Activated CD4-positive, alpha-beta memory T cell treated with anti-CD3 and anti-CD28 coated beads for 36 hours (primary cell): Measurements from ENCODE around the gene ATP6V0A4. TPM values are rescaled to one million over a fixed set of nuclear protein-coding genes. Genes with fewer than 3 reads are reported as not detected.
"Not testable (repeated sequence)": the region's sequence is repeated elsewhere in the genome, so short reads cannot be mapped to it uniquely, and the experiment has no call there.

ENCODE experiments used
- CTCF ChIA-PET: fragments of 350-600 bp; sonication (Branson Sonifier 250); formaldehyde crosslinking; loops from one replicate; lab custom pipeline; 2021; ENCODE audit warnings: antibody characterized with exemption, inconsistent platforms; lab: Charles Lee
- POLR2A ChIA-PET: fragments of 350-600 bp; sonication (Branson Sonifier 250); formaldehyde crosslinking; loops from one replicate; lab custom pipeline; 2021; ENCODE audit warnings: antibody characterized with exemption; lab: Charles Lee
- DNase-seq: peaks from one replicate; pipeline ENCODE4 v3.0.0-alpha.2; 2020
- H3K27ac Mint-ChIP-seq: one replicate; pipeline ENCODE4 v1.8.0; 2021; ENCODE audit warnings: mixed read lengths
- H3K27me3 Mint-ChIP-seq: one replicate; pipeline ENCODE4 v1.8.0; 2021; ENCODE audit warnings: mixed read lengths
- H3K36me3 Mint-ChIP-seq: one replicate; pipeline ENCODE4 v1.8.0; 2021; ENCODE audit warnings: mixed read lengths
- H3K4me1 Mint-ChIP-seq: one replicate; pipeline ENCODE4 v1.8.0; 2021; ENCODE audit warnings: low read depth, mixed read lengths
- H3K4me3 Mint-ChIP-seq: one replicate; pipeline ENCODE4 v1.8.0; 2021; ENCODE audit warnings: mild to moderate bottlenecking, mixed read lengths
- H3K9me3 Mint-ChIP-seq: one replicate; pipeline ENCODE4 v1.8.0; 2021; ENCODE audit warnings: mixed read lengths
- intact Hi-C: fragments of 100-400 bp; cut with micrococcal nuclease; formaldehyde crosslinking; loops from one replicate; pipeline ENCODE4 v1.15.1; 2023
- total RNA-seq, 2 experiments: library from RNA; stranded (reverse); gene quantifications; one replicate each; pipeline ENCODE4 v1.2.3, GENCODE V29; 2021

ATP6V0A4 gene
- total RNA-seq, 2 experiments from 2014 or later = 1.7 TPM

DNA sequence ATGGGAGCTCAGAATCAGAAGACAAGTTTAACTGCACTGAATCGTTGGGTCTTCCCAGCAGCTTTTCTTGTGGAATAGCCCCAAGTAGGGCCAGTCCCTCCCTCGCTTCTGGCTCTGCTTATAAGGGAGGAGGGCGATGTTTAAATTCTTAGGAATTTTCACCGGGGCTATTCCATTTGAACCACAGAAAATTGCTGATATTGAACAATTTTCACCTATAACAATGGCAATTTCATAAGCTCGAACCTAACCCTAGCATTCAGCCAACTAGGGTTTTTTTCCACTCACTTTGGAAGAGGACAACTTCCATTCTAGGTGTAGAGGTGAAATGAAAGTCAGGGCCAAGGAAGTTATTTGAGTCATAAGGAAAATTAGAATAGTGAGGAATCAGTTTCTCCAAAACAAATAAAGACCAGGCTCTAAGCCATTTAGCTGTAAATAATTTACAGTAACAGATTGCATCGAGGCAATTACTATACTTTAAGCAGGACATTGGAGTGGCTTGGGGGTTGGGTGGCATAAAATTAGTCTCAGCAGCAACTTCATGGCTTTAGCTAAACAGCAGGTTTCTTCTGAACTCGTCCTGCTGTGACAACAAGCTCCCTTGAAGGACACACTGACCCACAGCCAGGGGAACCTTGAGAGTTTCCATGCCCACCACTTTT lies 1.5 kb upstream of the ATP6V0A4 start:
- POLR2A ChIA-PET = no interaction called here
- DNase-seq = no peak
- Mint-ChIP-seq H3K27me3 (peaks cover 4% of the 10 kb centered on the region), H3K9me3 (no peaks in the 10 kb centered on the region), H3K27ac (no peak overlapping the region), H3K4me3 (no peak overlapping the region), H3K36me3 (no peaks in the 10 kb centered on the region), H3K4me1 (peaks cover 4% of the 10 kb centered on the region)
- intact Hi-C loops = no loop called here
- CTCF ChIA-PET = no interaction called here

DNA sequence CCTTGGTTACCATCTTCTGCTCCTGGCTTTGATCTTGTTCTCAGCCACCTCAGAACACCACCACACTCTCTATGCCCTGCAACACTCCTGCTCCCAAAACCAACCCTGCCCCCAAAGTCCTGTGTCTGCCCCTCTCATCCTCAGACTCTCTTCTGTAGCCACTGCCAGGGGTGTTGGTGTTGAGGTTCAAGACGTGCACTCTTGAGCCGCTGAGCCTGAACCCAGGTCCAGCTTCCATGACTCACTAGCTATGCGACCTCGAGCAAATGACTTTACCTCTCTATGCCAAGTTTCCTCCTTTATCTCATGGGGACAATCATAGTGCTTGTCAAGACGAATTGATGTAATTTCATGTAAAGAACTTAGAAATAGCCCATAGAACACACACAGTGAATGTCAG lies 840 bp upstream of the ATP6V0A4 start:
- no peak for DNase-seq
- H3K4me1 Mint-ChIP-seq = peaks cover 4% of the 10 kb centered on the region
- ChIA-PET CTCF (no interaction called here), POLR2A (no interaction called here)
- no peak overlapping the region for H3K27ac Mint-ChIP-seq
- no peaks in the 10 kb centered on the region for H3K9me3 Mint-ChIP-seq
- no peak overlapping the region for H3K4me3 Mint-ChIP-seq
- peaks cover 4% of the 10 kb centered on the region for H3K27me3 Mint-ChIP-seq
- intact Hi-C loops = no loop called here
- no peaks in the 10 kb centered on the region for H3K36me3 Mint-ChIP-seq

DNA sequence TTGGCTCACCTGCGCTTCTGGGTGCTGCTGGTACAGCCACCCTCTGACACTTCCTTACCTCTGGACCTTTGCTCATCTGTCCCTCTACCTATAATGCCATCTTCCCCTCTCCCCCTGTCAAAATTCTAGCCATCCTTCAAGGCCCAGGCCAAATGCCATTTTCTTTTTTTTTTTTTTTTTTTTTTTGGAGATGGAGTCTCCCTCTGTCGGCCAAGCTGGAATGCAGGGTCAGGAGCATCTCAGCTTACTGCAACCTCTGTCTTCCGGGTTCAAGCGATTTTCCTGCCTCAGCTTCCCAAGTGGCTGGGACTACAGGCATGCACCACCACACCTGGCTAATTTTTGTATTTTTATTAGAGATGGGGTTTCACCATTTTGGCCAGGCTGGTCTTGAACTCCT lies 950 bp downstream of the ATP6V0A4 start:
- H3K27me3 Mint-ChIP-seq, CTCF ChIA-PET, H3K9me3 Mint-ChIP-seq, H3K4me1 Mint-ChIP-seq, H3K27ac Mint-ChIP-seq, H3K36me3 Mint-ChIP-seq, POLR2A ChIA-PET, intact Hi-C loops, DNase-seq, H3K4me3 Mint-ChIP-seq: not testable (repeated sequence)

DNA sequence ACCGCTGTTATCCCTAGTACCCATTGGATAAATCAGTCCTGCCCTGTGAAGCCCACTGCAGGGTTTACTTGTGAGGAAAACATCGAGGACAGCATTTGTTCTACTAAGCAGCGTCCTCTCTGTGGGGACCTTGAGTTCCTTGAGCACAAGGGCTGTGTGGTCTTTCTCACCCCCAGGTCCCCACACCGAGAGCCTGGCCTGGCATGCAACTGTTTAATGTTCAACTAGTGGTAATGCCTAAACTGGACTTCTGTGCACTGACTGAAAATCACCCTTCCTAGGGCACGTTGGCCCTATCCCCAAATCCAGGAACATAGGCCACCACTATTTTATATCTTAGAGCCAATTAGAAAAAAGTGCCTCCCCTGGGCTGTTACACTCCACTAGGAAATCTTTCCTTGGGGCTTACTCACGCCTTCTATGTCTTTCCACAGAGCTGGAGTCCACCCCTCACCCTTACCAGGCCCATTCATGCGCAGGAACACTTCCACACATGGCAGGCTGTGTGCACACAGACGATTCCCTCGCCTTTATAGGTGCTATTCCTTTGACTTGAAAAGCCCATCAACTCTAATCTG lies 1.9 kb downstream of the ATP6V0A4 start:
- POLR2A ChIA-PET = no interaction called here
- no peak overlapping the region for H3K4me3 Mint-ChIP-seq
- no peaks in the 10 kb centered on the region for H3K36me3 Mint-ChIP-seq
- H3K4me1 Mint-ChIP-seq = peaks cover 4% of the 10 kb centered on the region
- H3K27me3 Mint-ChIP-seq = peaks cover 6% of the 10 kb centered on the region
- CTCF ChIA-PET = no interaction called here
- H3K9me3 Mint-ChIP-seq = no peaks in the 10 kb centered on the region
- DNase-seq = no peak
- intact Hi-C loops = no loop called here
- no peak overlapping the region for H3K27ac Mint-ChIP-seq

DNA sequence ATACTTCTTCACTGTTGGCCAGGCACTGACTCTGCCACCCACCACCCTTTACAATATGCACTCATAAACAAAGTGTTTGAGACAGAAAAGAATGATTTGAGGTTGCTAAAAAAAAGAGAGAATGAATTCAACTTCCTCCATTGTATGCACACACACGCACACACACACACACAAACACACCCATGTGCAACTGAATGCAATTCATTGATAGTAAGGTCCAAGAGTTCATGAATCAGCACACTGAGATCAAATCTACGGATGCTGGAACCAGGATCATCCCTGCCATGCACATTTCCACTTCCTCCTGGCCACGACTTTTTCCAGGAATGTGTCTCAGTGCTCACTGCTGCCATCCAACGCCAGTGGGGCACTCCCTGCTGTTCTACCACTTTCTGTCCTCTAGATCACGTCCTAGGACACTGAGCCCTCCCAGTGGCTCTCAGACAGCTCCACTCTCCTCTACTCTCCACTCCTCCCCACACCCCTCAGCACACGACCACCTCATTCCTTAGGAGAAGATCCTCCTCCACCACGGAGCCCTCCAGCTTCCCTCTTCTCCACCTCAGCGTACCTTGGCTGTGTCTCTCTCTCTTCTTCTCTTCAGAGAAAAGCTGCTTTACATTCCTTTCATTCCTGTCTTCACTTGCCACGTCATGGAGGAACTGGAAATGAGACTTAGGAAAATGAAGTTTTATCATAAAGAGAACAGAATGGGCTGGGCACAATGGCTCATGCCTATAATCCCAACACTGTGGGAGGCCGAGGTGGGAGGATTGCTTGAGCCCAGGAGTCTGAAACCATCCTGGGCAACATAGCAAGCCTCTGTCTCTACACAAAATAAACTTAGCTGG lies 12.2 kb downstream of the ATP6V0A4 start:
- Mint-ChIP-seq H3K9me3 (peaks cover 19% of the 10 kb centered on the region), H3K36me3 (peaks cover 4% of the 10 kb centered on the region), H3K27me3 (peaks cover 8% of the 10 kb centered on the region), H3K4me1 (no peaks in the 10 kb centered on the region), H3K27ac (no peak overlapping the region), H3K4me3 (no peak overlapping the region)
- DNase-seq = no peak
- POLR2A ChIA-PET = no interaction called here
- intact Hi-C loops = no loop called here
- CTCF ChIA-PET = interaction anchor here (0.6 kb wide), 1 partner anchor 9 kb away, joined by 4 read pairs; no protein-coding TSS in a partner anchor

DNA sequence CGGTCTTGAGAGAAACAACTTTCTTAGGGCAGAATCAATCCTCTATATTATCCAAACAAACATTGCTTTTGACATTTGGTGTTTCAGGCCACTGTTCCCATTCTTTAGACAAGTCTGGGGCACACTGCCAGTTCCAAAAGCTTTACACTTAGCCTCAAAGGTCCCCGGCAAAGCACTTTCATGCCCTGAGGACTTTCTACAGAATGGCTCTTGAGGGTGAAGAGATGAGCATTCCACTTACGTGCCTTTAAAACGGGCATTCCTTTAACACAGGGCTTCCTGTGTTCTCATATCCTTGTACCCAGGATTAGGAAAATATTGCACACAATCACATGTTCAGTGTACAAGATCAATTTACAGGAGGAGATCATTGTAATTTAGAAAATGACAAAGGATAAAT lies 13.3 kb downstream of the ATP6V0A4 start:
- Mint-ChIP-seq H3K36me3 (peaks cover 4% of the 10 kb centered on the region), H3K4me1 (no peaks in the 10 kb centered on the region), H3K27me3 (peaks cover 8% of the 10 kb centered on the region), H3K4me3 (no peak overlapping the region), H3K9me3 (peaks cover 19% of the 10 kb centered on the region), H3K27ac (no peak overlapping the region)
- CTCF ChIA-PET = no interaction called here
- DNase-seq = no peak
- intact Hi-C loops = no loop called here
- POLR2A ChIA-PET = no interaction called here

DNA sequence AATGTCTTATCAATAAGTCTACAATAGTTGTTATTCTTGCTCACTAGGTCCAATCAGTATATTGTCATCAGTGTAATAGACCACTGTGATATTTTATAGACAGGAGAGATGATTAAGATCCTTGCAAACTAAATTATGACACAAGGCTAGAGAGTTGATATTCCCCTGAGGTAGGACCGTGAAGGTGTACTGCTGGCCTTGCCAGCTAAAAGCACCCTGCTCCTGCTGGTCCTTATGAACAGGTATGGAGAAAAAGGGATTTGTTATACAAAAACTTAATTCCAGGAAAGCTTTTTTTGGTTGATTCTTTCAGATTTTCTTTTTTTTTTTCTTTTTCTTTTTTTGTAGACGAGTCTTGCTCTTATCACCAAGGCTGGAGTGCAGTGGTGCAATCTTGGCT lies 17.0 kb downstream of the ATP6V0A4 start:
- ChIA-PET POLR2A (no interaction called here), CTCF (no interaction called here)
- no peak overlapping the region for H3K27ac Mint-ChIP-seq
- intact Hi-C loops = no loop called here
- H3K9me3 Mint-ChIP-seq = peaks cover 6% of the 10 kb centered on the region
- peaks cover 7% of the 10 kb centered on the region for H3K27me3 Mint-ChIP-seq
- no peak overlapping the region for H3K4me3 Mint-ChIP-seq
- no peak for DNase-seq
- no peaks in the 10 kb centered on the region for H3K4me1 Mint-ChIP-seq
- H3K36me3 Mint-ChIP-seq = no peaks in the 10 kb centered on the region

DNA sequence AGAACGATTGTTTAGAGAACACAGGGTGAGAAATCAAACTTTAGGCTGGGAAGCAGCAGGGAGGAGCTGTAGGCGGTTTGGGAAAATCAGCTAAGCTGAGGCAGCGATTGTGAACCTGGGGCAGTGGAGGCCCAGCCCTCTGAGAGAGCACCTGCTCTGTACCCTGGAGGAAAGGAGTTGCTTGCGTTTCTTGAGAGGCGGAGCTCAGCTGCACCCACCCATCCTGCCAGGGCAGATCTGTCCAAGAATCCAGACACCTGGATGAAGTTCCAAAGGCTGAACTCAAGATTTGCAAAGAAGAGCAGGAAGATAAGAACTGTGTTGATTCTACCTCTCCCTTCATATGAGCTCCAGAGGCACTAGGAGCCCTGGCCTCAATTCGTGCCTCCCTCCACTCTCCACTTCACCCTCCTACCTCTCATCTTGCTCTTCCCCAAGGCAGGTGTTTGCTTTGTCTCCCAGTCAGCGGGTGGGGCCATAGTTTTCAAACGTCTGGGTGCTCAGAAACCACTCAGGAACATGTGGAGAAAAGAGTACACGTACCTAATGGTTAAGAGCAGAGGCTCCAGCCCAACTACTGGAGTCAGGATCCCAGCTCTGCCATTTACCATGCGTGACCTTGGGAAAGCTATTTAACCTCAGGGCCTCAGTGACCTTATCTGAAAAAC lies 21.7 kb downstream of the ATP6V0A4 start:
- no peak for DNase-seq
- intact Hi-C loops = no loop called here
- Mint-ChIP-seq H3K27me3 (no peaks in the 10 kb centered on the region), H3K36me3 (no peaks in the 10 kb centered on the region), H3K9me3 (peaks cover 3% of the 10 kb centered on the region), H3K4me1 (no peaks in the 10 kb centered on the region), H3K4me3 (no peak overlapping the region), H3K27ac (no peak overlapping the region)
- CTCF ChIA-PET = interaction anchor here (0.6 kb wide), 1 partner anchor 172 kb away, joined by 3 read pairs; no protein-coding TSS in a partner anchor
- POLR2A ChIA-PET = no interaction called here

DNA sequence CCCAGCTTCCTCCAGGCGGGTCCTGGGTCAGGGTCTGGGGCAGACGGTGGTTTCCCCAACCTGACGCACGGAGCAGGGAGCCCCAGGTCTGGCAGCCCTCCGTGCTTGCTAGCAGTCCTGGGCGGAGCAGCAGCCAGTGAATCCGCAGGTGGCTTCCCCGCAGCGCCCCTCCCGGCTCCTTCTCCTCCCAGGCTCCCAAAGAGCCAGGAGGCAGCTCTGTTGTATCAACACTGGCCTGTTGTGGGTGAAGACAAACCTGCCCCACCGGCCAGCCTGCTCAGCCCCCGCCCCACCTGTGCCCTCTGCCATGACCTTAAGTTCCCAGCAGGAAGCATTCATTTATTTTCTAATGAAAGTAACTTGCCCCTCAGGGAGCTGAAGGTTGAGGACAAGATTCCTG lies 24.2 kb downstream of the ATP6V0A4 start:
- H3K27ac Mint-ChIP-seq = no peak overlapping the region
- H3K27me3 Mint-ChIP-seq = no peaks in the 10 kb centered on the region
- peaks cover 5% of the 10 kb centered on the region for H3K4me1 Mint-ChIP-seq
- no peak for DNase-seq
- H3K4me3 Mint-ChIP-seq = no peak overlapping the region
- H3K9me3 Mint-ChIP-seq = no peaks in the 10 kb centered on the region
- intact Hi-C loops = no loop called here
- ChIA-PET CTCF (no interaction called here), POLR2A (no interaction called here)
- H3K36me3 Mint-ChIP-seq = no peaks in the 10 kb centered on the region

DNA sequence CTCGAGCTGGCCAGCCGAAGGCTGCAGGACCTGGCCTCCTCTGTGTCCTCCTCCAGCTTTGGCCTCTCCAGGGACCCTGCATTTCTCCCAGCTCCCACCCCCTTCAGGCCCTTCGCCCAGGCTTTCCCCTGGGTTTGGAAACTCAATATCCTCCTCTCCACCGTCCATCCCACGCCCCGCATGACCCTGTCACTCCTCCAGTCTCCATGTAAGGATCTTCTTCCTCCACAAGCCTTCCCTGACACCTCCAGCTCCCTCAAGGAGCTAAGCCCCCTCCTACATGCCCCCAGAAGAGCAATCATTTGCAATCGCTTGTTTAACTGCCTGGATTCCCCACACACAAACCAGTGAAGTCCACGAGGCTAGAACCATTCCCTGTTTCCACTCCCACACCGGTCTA lies 24.8 kb downstream of the ATP6V0A4 start:
- Mint-ChIP-seq H3K27ac (no peak overlapping the region), H3K4me1 (peaks cover 5% of the 10 kb centered on the region), H3K27me3 (no peaks in the 10 kb centered on the region), H3K4me3 (no peak overlapping the region), H3K36me3 (no peaks in the 10 kb centered on the region), H3K9me3 (no peaks in the 10 kb centered on the region)
- intact Hi-C loops = no loop called here
- CTCF ChIA-PET = no interaction called here
- DNase-seq = no peak
- POLR2A ChIA-PET = no interaction called here

DNA sequence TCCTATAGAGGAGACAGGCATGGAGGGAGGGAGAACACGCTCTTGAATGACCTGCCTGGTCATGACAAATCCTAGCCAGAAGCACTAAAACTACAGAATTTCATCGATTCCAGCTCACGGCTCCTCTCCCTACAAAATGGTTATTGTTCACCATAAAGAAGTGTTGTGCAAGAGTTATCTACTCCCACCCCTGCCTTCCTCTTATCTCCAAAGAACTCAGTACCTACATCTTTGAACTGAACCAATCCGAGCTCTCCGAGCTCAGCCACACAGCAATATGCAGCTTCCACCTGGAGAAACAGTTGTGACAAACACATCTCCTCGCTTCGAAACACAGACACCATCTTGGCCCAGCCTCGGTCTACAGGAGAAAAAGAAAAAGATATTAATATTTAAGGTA lies 27.1 kb downstream of the ATP6V0A4 start:
- Mint-ChIP-seq H3K4me1 (peaks cover 5% of the 10 kb centered on the region), H3K27ac (no peak overlapping the region), H3K36me3 (no peaks in the 10 kb centered on the region), H3K27me3 (no peaks in the 10 kb centered on the region), H3K9me3 (no peaks in the 10 kb centered on the region), H3K4me3 (no peak overlapping the region)
- no peak for DNase-seq
- intact Hi-C loops = no loop called here
- ChIA-PET POLR2A (no interaction called here), CTCF (no interaction called here)

DNA sequence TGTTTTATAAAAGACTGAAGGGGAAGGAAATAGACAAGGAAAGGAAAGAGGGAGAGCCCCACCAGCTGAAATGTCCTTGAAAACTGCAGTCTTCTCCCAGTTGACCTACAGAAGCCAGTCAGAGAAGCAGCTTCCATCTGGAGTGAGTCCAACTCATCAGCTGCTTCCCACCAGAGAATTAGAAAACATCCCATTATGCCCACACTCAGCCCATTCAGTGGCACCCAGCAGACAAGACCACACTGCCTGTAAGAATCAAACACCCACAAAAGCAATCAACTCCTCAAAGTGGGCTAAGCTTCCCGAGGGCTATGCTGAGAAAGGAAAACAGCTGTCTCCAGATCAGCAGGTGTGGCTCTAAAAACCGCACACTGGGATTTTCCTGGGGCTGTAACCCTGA lies 29.8 kb downstream of the ATP6V0A4 start:
- no peak for DNase-seq
- ChIA-PET POLR2A (interaction anchor here (0.7 kb wide), 1 partner anchor 36 kb away, joined by 3 read pairs; no protein-coding TSS in a partner anchor), CTCF (no interaction called here)
- Mint-ChIP-seq H3K27ac (no peak overlapping the region), H3K27me3 (no peaks in the 10 kb centered on the region), H3K4me1 (peaks cover 5% of the 10 kb centered on the region), H3K36me3 (no peaks in the 10 kb centered on the region), H3K4me3 (no peak overlapping the region), H3K9me3 (no peaks in the 10 kb centered on the region)
- intact Hi-C loops = no loop called here
